H1 (cell line): ENCODE measurements around the gene AP1M1. TPM values are rescaled to one million over a fixed set of nuclear protein-coding genes. Genes with fewer than 3 reads are reported as not detected.

Experiments used
- CTCF ChIA-PET: fragments of 300-600 bp; sonication (Branson Sonifier 250); formaldehyde crosslinking; loops from one replicate; lab custom pipeline; 2021; ENCODE audit not compliant: partially characterized antibody; lab: Charles Lee
- POLR2A ChIA-PET: fragments of 300-600 bp; sonication (Branson Sonifier 250); formaldehyde crosslinking; loops from one replicate; lab custom pipeline; 2021; ENCODE audit warnings: inconsistent platforms; ENCODE audit not compliant: partially characterized antibody; lab: Charles Lee
- DNase-seq, 2 experiments: peaks; one replicate each; pipeline versions ENCODE4 v3.0.0 to v3.0.0-alpha.2; 2010 to 2022; ENCODE audit warnings: low spot score in 2 of 2, low read depth in 1 of 2, mixed read lengths in 1 of 2
- FAIRE-seq: peaks from 2 replicates; lab custom pipeline; 2011; peaks lifted over from hg19 to GRCh38; lab: Jason Lieb, UNC
- H2AFZ ChIP-seq: 2 replicates; pipeline ENCODE4 v1.8.1; 2012; ENCODE audit warnings: low read length, inconsistent platforms
- H2AK5ac ChIP-seq: 2 replicates; pipeline ENCODE4 v1.6.1; 2013; ENCODE audit warnings: low read depth, low read length
- H2BK120ac ChIP-seq: replicated peaks from 2 replicates; pipeline ENCODE3; 2013; ENCODE audit warnings: low read depth, low read length, inconsistent platforms
- H2BK12ac ChIP-seq: 2 replicates; pipeline ENCODE4 v1.6.1; 2013; ENCODE audit warnings: low read depth, low read length
- H2BK15ac ChIP-seq: 2 replicates; pipeline ENCODE4 v1.6.1; 2013; ENCODE audit warnings: low read length
- H2BK20ac ChIP-seq: 2 replicates; pipeline ENCODE4 v1.6.1; 2013; ENCODE audit warnings: low read length
- H2BK5ac ChIP-seq: 2 replicates; pipeline ENCODE4 v1.6.1; 2013; ENCODE audit warnings: low read depth, low read length
- H3K14ac ChIP-seq: 2 replicates; pipeline ENCODE4 v1.6.1; 2013; ENCODE audit warnings: inconsistent platforms; ENCODE audit not compliant: insufficient read length
- H3K18ac ChIP-seq: 2 replicates; pipeline ENCODE4 v1.6.1; 2013; ENCODE audit warnings: low read length; ENCODE audit errors: extremely low read depth
- H3K23ac ChIP-seq: 2 replicates; pipeline ENCODE4 v1.6.1; 2013; ENCODE audit warnings: inconsistent platforms; ENCODE audit not compliant: insufficient read length
- H3K23me2 ChIP-seq: 2 replicates; pipeline ENCODE4 v1.6.1; 2013; ENCODE audit warnings: low read depth, low read length
- H3K27ac ChIP-seq: 2 replicates; pipeline ENCODE4 v1.6.1; 2011; ENCODE audit warnings: low read depth, low read length, inconsistent platforms
- H3K27me3 ChIP-seq, 4 experiments: replicated peaks in 1 of 4; 1 replicate in 1 of 4; 2 replicates in 3 of 4; pipeline versions ENCODE4 v1.6.1 to v1.8.1; 2011 to 2013; ENCODE audit warnings: low read length in 3 of 4, mild to moderate bottlenecking in 3 of 4, inconsistent platforms in 2 of 4, mixed read lengths in 2 of 4, moderate library complexity in 1 of 4; ENCODE audit not compliant: control insufficient read depth in 3 of 4, insufficient read depth in 3 of 4; ENCODE audit errors: extremely low read depth in 1 of 4
- H3K36me3 ChIP-seq, 4 experiments: 2 replicates each; pipeline versions ENCODE4 v1.6.1 to v1.8.1; 2011 to 2013; ENCODE audit warnings: mild to moderate bottlenecking in 4 of 4, low read length in 3 of 4, moderate library complexity in 2 of 4, control low read depth in 1 of 4, inconsistent platforms in 1 of 4; ENCODE audit not compliant: insufficient read depth in 4 of 4, control insufficient read depth in 2 of 4
- H3K4ac ChIP-seq: replicated peaks from 2 replicates; pipeline ENCODE3; 2013; ENCODE audit warnings: low read length, low read depth, mixed read lengths, inconsistent platforms; ENCODE audit not compliant: insufficient read length
- H3K4me1 ChIP-seq, 4 experiments: replicated peaks in 1 of 4; 1 replicate in 1 of 4; 2 replicates in 3 of 4; pipeline versions ENCODE4 v1.6.1 to v1.8.1; 2011 to 2013; ENCODE audit warnings: low read length in 3 of 4, inconsistent platforms in 2 of 4, mixed read lengths in 1 of 4; ENCODE audit not compliant: insufficient read depth in 4 of 4, control insufficient read depth in 3 of 4
- H3K4me2 ChIP-seq, 2 experiments: 2 replicates each; pipeline versions ENCODE4 v1.6.1 to v1.8.1; 2011 to 2013; ENCODE audit warnings: low read depth in 2 of 2, low read length in 2 of 2, control low read depth in 1 of 2, inconsistent platforms in 1 of 2, mild to moderate bottlenecking in 1 of 2; ENCODE audit not compliant: insufficient read depth in 1 of 2
- H3K4me3 ChIP-seq, 4 experiments: fragments of 200-600, 300-600 bp in 1 of 4; sonication (generic), shearing (Covaris generic), sonication (Bioruptor Twin) in 1 of 4; 2 replicates each; pipeline versions ENCODE4 v1.5.1 to v1.8.1; 2011 to 2016; ENCODE audit warnings: low read length in 4 of 4, low read depth in 3 of 4, control low read depth in 2 of 4, inconsistent platforms in 2 of 4, mild to moderate bottlenecking in 2 of 4, mixed read lengths in 1 of 4, moderate library complexity in 1 of 4; ENCODE audit not compliant: insufficient read depth in 2 of 4; ENCODE audit errors: extremely low read depth in 1 of 4
- H3K56ac ChIP-seq: replicated peaks from 2 replicates; pipeline ENCODE3; 2013; ENCODE audit warnings: low read depth, mild to moderate bottlenecking, mixed read lengths, low read length, inconsistent platforms; ENCODE audit not compliant: insufficient read length
- H3K79me1 ChIP-seq: 2 replicates; pipeline ENCODE4 v1.6.1; 2013; ENCODE audit warnings: low read depth, low read length, control low read depth
- H3K79me2 ChIP-seq, 2 experiments: 2 replicates each; pipeline versions ENCODE4 v1.6.1 to v1.8.1; 2012 to 2013; ENCODE audit warnings: low read length in 2 of 2, mild to moderate bottlenecking in 2 of 2, inconsistent platforms in 1 of 2; ENCODE audit not compliant: insufficient read depth in 2 of 2, control insufficient read depth in 1 of 2
- H3K9ac ChIP-seq, 4 experiments: replicated peaks in 1 of 4; 1 replicate in 1 of 4; 2 replicates in 3 of 4; pipeline versions ENCODE4 v1.6.1 to v1.8.1; 2011 to 2013; ENCODE audit warnings: low read depth in 3 of 4, low read length in 3 of 4, control low read depth in 2 of 4, mild to moderate bottlenecking in 2 of 4, moderate library complexity in 2 of 4, inconsistent platforms in 1 of 4; ENCODE audit errors: extremely low read depth in 1 of 4
- H3K9me3 ChIP-seq, 2 experiments: 2 replicates each; pipeline versions ENCODE4 v1.6.1 to v1.8.1; 2012 to 2013; ENCODE audit warnings: mild to moderate bottlenecking in 2 of 2, moderate library complexity in 2 of 2, control low read depth in 1 of 2, inconsistent platforms in 1 of 2, low read depth in 1 of 2, low read length in 1 of 2, mixed read lengths in 1 of 2; ENCODE audit not compliant: insufficient read depth in 2 of 2
- H4K20me1 ChIP-seq, 2 experiments: replicated peaks in 1 of 2; 2 replicates each; pipeline versions ENCODE3 to v1.8.1; 2011 to 2013; ENCODE audit warnings: inconsistent platforms in 2 of 2, low read length in 2 of 2, mild to moderate bottlenecking in 1 of 2; ENCODE audit not compliant: insufficient read depth in 2 of 2, control insufficient read depth in 1 of 2
- H4K5ac ChIP-seq: 2 replicates; pipeline ENCODE4 v1.6.1; 2013; ENCODE audit warnings: low read length, low read depth, mixed read lengths, inconsistent platforms; ENCODE audit not compliant: insufficient read length
- H4K8ac ChIP-seq: 2 replicates; pipeline ENCODE4 v1.8.0; 2013; ENCODE audit warnings: mild to moderate bottlenecking, moderate library complexity, low read length, inconsistent platforms; ENCODE audit not compliant: insufficient read depth; ENCODE audit errors: extremely low read depth
- H4K91ac ChIP-seq: replicated peaks from 2 replicates; pipeline ENCODE3; 2013; ENCODE audit warnings: low read length, mixed read lengths, inconsistent platforms; ENCODE audit not compliant: insufficient read length
- EZH2 ChIP-seq: fragments of 200-600 bp; sonication (generic); IDR thresholded peaks from 2 replicates; pipeline ENCODE4 v1.7.1; 2012; ENCODE audit warnings: low read depth, mild to moderate bottlenecking, moderate library complexity, low read length, inconsistent platforms; ENCODE audit not compliant: severe bottlenecking
- HDAC6 ChIP-seq: IDR thresholded peaks from one replicate; pipeline ENCODE4 v1.7.1; 2012; ENCODE audit warnings: low read depth, mild to moderate bottlenecking, inconsistent platforms, low read length, moderate library complexity
- JUND ChIP-seq: IDR thresholded peaks from 2 replicates; pipeline ENCODE4 v1.6.1; 2011; ENCODE audit warnings: mild to moderate bottlenecking, improper control_type of control experiment, low read length
- KDM5A ChIP-seq: fragments of 200-600 bp; IDR thresholded peaks from 2 replicates; pipeline ENCODE4 v1.7.1; 2012; ENCODE audit warnings: mild to moderate bottlenecking, low read length, inconsistent platforms, mixed read lengths
- USF2 ChIP-seq: IDR thresholded peaks from 2 replicates; pipeline ENCODE4 v1.6.1; 2011; ENCODE audit warnings: low read length, improper control_type of control experiment
- YY1 ChIP-seq: IDR thresholded peaks from 2 replicates; pipeline ENCODE4 v1.6.1; 2011; ENCODE audit warnings: low read depth, mild to moderate bottlenecking, low read length
- WGBS, 2 experiments: shearing (Covaris generic) in 1 of 2; methylation state at CpG; one replicate each; pipeline versions ENCODE4 v1.1.6 to v1.1.7; 2013 to 2015; ENCODE audit warnings: low lambda C conversion rate in 2 of 2, mixed read lengths in 2 of 2, inconsistent platforms in 1 of 2, low coverage in 1 of 2, missing lambda C conversion rate in 1 of 2; ENCODE audit not compliant: insufficient replicate concordance in 2 of 2, insufficient coverage in 1 of 2, insufficient read length in 1 of 2; ENCODE audit errors: extremely low coverage in 1 of 2, missing lambda C conversion rate in 1 of 2; 5-methylcytosine and 5-hydroxymethylcytosine counted together
- polyA plus RNA-seq, 7 experiments: library from polyadenylated mRNA; depleted of rRNA in 3 of 7; stranded (reverse) in 5 of 7; unstranded in 2 of 7; fragments of >200 nt in 5 of 7; fragments of 200-250 nt in 2 of 7; gene quantifications; 1 replicate in 5 of 7; 2 replicates in 1 of 7; 4 replicates in 1 of 7; pipeline versions ENCODE4 v1.2.1 to v1.2.3, GENCODE V29; 2011 to 2013; ENCODE audit warnings: missing spikeins in 2 of 7, mixed read lengths in 2 of 7
- total RNA-seq: library from RNA; stranded (reverse); fragmentation: NEBNext Ultra II Directional; extraction: Animal tissue kit (Norgen Biotek cat#: 25700); gene quantifications from 2 replicates; pipeline ENCODE4 v1.2.1, GENCODE V29; 2021
- TF ChIP-seq, protein P1 (sequence below), 3 experiments: IDR thresholded peaks; 1 replicate in 2 of 3; 2 replicates in 1 of 3; pipeline versions ENCODE4 v1.5.1 to v1.6.1; 2011; ENCODE audit warnings: low read length in 3 of 3, mild to moderate bottlenecking in 3 of 3, inconsistent platforms in 2 of 3, low read depth in 1 of 3, moderate library complexity in 1 of 3; ENCODE audit not compliant: insufficient read depth in 1 of 3; ENCODE audit errors: control extremely low read depth in 1 of 3

AP1M1 gene
- total and polyA plus RNA-seq, 2 of the 8 experiments (the other 6 are each of a cell fraction or from before 2014, with no cell fraction given): 30.9 to 37.5 TPM

DNA sequence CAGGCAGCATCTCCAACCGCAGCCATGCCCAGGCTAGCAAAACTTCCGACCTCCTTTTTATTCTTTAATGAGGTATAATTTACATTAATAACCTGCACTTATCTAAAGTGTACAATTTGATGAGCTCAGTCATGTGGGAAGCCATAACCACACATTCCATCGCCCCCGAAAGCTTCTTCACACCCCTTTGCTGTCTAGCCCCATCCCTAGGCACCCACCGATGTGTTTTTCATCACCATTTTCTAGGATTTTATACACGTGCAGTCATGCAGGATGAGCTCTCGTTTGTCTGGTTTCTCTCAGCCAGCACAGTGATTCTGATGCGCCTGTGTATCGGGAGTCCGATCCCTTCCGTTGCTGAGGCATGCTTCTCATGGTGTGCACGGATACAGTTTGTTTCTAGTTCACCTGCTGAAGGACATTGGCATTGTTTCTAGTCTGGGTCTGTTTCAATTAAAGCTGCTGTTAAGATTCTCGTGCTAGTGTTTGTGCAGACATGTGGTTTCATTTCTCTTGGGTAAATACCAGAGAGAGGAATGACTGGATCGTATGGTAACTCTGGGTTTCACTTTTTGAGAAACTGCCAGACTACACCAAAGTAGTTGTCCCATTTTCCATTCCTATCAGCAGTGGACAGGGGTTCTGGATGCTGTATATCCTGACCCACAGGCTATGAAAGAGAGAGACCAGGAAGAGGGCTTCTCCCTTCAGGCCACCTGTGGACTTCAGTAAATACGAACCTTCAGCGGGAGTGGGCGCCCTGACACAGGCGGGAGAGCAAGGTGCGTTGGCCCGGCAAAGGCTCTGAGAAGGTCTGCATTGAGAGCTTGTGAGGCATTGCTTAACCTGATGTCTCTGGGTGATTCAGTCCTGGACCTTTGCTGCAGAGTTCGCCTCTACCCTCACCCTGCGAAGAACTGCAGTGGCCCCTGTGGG is 4.9 kb downstream of the AP1M1 start:
- no peak overlapping the region for H2BK12ac ChIP-seq
- no peak overlapping the region for H2BK5ac ChIP-seq
- H3K27ac ChIP-seq: no peak overlapping the region
- no peak for DNase-seq
- H4K91ac ChIP-seq: no peak overlapping the region
- H3K36me3 ChIP-seq: no peaks in the 10 kb centered on the region
- H3K4ac ChIP-seq: no peak overlapping the region
- no peak overlapping the region for H3K18ac ChIP-seq
- H3K4me3 ChIP-seq: no peak overlapping the region
- no peak overlapping the region for H3K4me2 ChIP-seq
- no peak overlapping the region for H4K5ac ChIP-seq
- no peaks in the 10 kb centered on the region for H3K9me3 ChIP-seq
- no peak overlapping the region for H3K23ac ChIP-seq
- peaks cover 6% of the 10 kb centered on the region; the same call in 1 of the 2 replicates for H3K23me2 ChIP-seq
- no peak overlapping the region for H2BK120ac ChIP-seq
- H2AK5ac ChIP-seq: no peak overlapping the region
- no peak overlapping the region for H2AFZ ChIP-seq
- H3K4me1 ChIP-seq: no peaks in the 10 kb centered on the region
- H2BK15ac ChIP-seq: no peak overlapping the region
- WGBS, 2 experiments: 87% methylated on average over 22 of the region's 22 CpGs; no CpG with 5 or more reads in 1 of the 2 experiments
- CTCF ChIA-PET: interaction anchor here (0.9 to 1.3 kb wide), 3 partner anchors 11 to 184 kb away, joined by 3 to 4 read pairs (median 3); partner anchors contain the start of gene FAM32A
- H3K27me3 ChIP-seq: no peaks in the 10 kb centered on the region
- POLR2A ChIA-PET: interaction anchor here (1.1 to 1.3 kb wide), 2 partner anchors 12 to 16 kb away, joined by 3 read pairs; no protein-coding TSS in a partner anchor
- no peak overlapping the region for H3K56ac ChIP-seq
- peaks cover 2 to 12% of the 10 kb centered on the region in 2 experiments for H4K20me1 ChIP-seq
- no peak overlapping the region for H4K8ac ChIP-seq
- no peak for FAIRE-seq
- H3K9ac ChIP-seq: no peak overlapping the region; a peak in 1 of 7 replicates
- H3K14ac ChIP-seq: no peak overlapping the region
- H3K79me1 ChIP-seq: peaks cover 6% of the 10 kb centered on the region
- peaks cover 0 to 6% of the 10 kb centered on the region in 2 experiments; a peak in 1 of 4 replicates for H3K79me2 ChIP-seq
- H2BK20ac ChIP-seq: no peak overlapping the region
- TF ChIP-seq JUND (no peak), USF2 (no peak), KDM5A (no peak), EZH2 (no peak), HDAC6 (no peak), YY1 (no peak)
- TF ChIP-seq, protein P1, sequence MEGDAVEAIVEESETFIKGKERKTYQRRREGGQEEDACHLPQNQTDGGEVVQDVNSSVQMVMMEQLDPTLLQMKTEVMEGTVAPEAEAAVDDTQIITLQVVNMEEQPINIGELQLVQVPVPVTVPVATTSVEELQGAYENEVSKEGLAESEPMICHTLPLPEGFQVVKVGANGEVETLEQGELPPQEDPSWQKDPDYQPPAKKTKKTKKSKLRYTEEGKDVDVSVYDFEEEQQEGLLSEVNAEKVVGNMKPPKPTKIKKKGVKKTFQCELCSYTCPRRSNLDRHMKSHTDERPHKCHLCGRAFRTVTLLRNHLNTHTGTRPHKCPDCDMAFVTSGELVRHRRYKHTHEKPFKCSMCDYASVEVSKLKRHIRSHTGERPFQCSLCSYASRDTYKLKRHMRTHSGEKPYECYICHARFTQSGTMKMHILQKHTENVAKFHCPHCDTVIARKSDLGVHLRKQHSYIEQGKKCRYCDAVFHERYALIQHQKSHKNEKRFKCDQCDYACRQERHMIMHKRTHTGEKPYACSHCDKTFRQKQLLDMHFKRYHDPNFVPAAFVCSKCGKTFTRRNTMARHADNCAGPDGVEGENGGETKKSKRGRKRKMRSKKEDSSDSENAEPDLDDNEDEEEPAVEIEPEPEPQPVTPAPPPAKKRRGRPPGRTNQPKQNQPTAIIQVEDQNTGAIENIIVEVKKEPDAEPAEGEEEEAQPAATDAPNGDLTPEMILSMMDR (IDR thresholded peaks at IDR 0.05; ENCODE audit: control extremely low read depth in 1 of 3, insufficient read depth in 1 of 3, low read depth in 1 of 3, low read length in 3 of 3): no peak
